ENCODE measurements around the gene PDE9A. TPM values are rescaled to one million over a fixed set of nuclear protein-coding genes. Genes with fewer than 3 reads are reported as not detected.

PDE9A gene
- total and polyA plus RNA-seq, 2 donors (not counting 3 experiments of a cell fraction or from before 2014, with no cell fraction given), result 0.28 to 2.2 TPM

DNA sequence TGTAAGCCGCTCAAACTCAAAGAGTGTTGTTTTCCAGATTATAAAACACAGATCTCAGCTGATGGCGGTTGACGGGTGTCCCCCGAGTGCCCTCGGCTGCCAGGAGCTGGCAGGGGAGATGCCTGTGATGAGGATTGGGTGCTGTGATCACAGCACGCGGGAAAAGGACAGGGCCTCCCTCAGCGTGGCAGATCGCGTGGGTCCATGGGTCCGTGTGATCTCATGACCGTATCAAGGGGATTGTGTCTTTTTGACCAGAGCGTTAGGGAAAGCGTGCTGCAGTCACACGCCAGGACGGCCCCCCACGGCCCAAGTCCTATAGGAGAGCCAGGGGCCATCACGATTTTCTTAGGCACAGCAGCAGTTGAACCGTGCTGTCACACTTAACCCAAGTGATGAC is 51.9 kb downstream of the PDE9A start:
- ChIA-PET POLR2A (no interaction called here), CTCF (no interaction called here)
- Histone ChIP-seq H2AFZ (ENCODE audit: low read depth, low read length) (no peak overlapping the region), H3K36me3 (ENCODE audit: control insufficient read depth in 2 of 2, extremely low read depth in 1 of 2, insufficient read depth in 2 of 2, low read length in 2 of 2) (no peaks in the 10 kb centered on the region), H3K4me3 (replicated peaks in 1 of 3; ENCODE audit: insufficient read depth in 1 of 3, low read depth in 1 of 3, low read length in 3 of 3) (no peak overlapping the region), H3K27me3 (ENCODE audit: control insufficient read depth in 2 of 2, insufficient read depth in 2 of 2, low read length in 2 of 2) (no peaks in the 10 kb centered on the region), H3K4me2 (ENCODE audit: insufficient read depth, low read length) (no peak overlapping the region), H3K4me1 (ENCODE audit: control insufficient read depth, extremely low read depth, insufficient read depth, low read length) (no peaks in the 10 kb centered on the region), H3K79me2 (ENCODE audit: control insufficient read depth, insufficient read depth, low read length) (no peaks in the 10 kb centered on the region), H3K27ac (ENCODE audit: insufficient read depth, low read depth, low read length) (no peak overlapping the region), H4K20me1 (replicated peaks; ENCODE audit: control insufficient read depth, extremely low read depth, insufficient read depth, low read length) (no peaks in the 10 kb centered on the region), H3K9me1 (replicated peaks; ENCODE audit: control insufficient read depth, extremely low read depth, insufficient read depth, low read length) (no peaks in the 10 kb centered on the region), H3K9ac (replicated peaks; ENCODE audit: extremely low read depth, insufficient read depth, low read length) (no peak overlapping the region), H3K9me3 (replicated peaks; ENCODE audit: control insufficient read depth, insufficient read depth, low read length) (no peaks in the 10 kb centered on the region)
- DNase-seq (ENCODE audit: low read depth, low spot score), result no peak
- TF ChIP-seq POLR2A (IDR thresholded peaks at IDR 0.05; ENCODE audit: low read depth, low read length), result no peak
- no peak for TF ChIP-seq EZH2 (IDR thresholded peaks at IDR 0.05; ENCODE audit: borderline replicate concordance, low read depth, low read length, severe bottlenecking)
- TF ChIP-seq GATA2 (IDR thresholded peaks at IDR 0.05; ENCODE audit: insufficient read depth, insufficient read length, low read depth, low read length), result no peak
- TF ChIP-seq, protein P1, sequence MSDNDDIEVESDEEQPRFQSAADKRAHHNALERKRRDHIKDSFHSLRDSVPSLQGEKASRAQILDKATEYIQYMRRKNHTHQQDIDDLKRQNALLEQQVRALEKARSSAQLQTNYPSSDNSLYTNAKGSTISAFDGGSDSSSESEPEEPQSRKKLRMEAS (IDR thresholded peaks at IDR 0.05; ENCODE audit: insufficient read depth, insufficient read length), result no peak
- TF ChIP-seq POLR2AphosphoS5 (IDR thresholded peaks at IDR 0.05; ENCODE audit: insufficient read depth, low read depth, low read length), result no peak
- no peak for TF ChIP-seq JUN (IDR thresholded peaks at IDR 0.05; ENCODE audit: borderline replicate concordance, insufficient read depth, insufficient read length, low read depth)
- TF ChIP-seq, protein P2, sequence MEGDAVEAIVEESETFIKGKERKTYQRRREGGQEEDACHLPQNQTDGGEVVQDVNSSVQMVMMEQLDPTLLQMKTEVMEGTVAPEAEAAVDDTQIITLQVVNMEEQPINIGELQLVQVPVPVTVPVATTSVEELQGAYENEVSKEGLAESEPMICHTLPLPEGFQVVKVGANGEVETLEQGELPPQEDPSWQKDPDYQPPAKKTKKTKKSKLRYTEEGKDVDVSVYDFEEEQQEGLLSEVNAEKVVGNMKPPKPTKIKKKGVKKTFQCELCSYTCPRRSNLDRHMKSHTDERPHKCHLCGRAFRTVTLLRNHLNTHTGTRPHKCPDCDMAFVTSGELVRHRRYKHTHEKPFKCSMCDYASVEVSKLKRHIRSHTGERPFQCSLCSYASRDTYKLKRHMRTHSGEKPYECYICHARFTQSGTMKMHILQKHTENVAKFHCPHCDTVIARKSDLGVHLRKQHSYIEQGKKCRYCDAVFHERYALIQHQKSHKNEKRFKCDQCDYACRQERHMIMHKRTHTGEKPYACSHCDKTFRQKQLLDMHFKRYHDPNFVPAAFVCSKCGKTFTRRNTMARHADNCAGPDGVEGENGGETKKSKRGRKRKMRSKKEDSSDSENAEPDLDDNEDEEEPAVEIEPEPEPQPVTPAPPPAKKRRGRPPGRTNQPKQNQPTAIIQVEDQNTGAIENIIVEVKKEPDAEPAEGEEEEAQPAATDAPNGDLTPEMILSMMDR (IDR thresholded peaks at IDR 0.05; ENCODE audit: extremely low read depth in 1 of 2, insufficient read depth in 1 of 2, low read depth in 1 of 2, low read length in 2 of 2), result no peak
- TF ChIP-seq MYC (IDR thresholded peaks at IDR 0.05; ENCODE audit: low read depth, low read length), result no peak
- no peak for TF ChIP-seq FOS (IDR thresholded peaks at IDR 0.05; ENCODE audit: borderline replicate concordance, insufficient read depth, low read length)
- dilution Hi-C loops (cut with MboI; ENCODE audit: extremely low pct_ligation_motif_present, low sequenced_read_pairs) (no loop called here), intact Hi-C loops (cut with micrococcal nuclease) (no loop called here)
- BruUV-seq (replicated peaks), result no TSS peak
- FAIRE-seq, result no peak
